ENCODE measurements around the gene SRR.

DNA sequence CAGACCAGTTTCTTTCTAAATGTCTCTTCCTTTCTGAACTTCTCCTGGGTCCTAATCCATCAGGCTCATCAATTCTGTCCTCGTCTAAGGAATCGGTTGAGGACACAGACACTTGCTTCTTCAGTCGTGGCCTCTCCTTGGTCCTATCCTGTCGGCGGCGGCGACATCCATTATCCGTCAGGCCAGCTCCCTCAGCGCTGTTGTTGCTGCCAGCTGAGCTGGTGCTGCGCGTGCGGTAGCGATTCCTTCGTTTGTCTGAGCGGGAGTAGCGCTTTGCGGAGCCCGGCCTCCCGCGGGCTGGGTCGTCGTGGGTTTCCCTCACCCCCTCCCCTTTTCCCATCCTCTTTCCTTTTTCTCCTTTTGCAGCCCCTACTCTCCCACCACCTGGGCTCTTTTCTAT lies 4.0 kb upstream of the SRR start:
- TF ChIP-seq GATA2 (CRISPR knock-in tag; IDR thresholded peaks at IDR 0.05) (no peak), LCOR (CRISPR knock-in tag; IDR thresholded peaks at IDR 0.05) (no peak), JUND (IDR thresholded peaks at IDR 0.05; ENCODE audit: borderline replicate concordance, low read depth, low read length) (no peak), JUND (tag; IDR thresholded peaks at IDR 0.05; ENCODE audit: borderline replicate concordance, low read depth, low read length) (no peak), TAF15 (IDR thresholded peaks at IDR 0.05; ENCODE audit: low read depth, low read length) (no peak), MAFF (IDR thresholded peaks at IDR 0.05; ENCODE audit: low read length) (no peak), HCFC1 (IDR thresholded peaks at IDR 0.05; ENCODE audit: low read depth, low read length) (no peak), EZH2 (IDR thresholded peaks at IDR 0.05; ENCODE audit: borderline replicate concordance, low read depth, low read length) (no peak), ZNF274 (IDR thresholded peaks at IDR 0.05; ENCODE audit: borderline replicate concordance, low read depth, low read length) (no peak), CBX8 (IDR thresholded peaks at IDR 0.05; ENCODE audit: borderline replicate concordance, extremely low read depth, low read depth, low read length, poor library complexity, severe bottlenecking) (no peak)
- TF ChIP-seq, protein P1, sequence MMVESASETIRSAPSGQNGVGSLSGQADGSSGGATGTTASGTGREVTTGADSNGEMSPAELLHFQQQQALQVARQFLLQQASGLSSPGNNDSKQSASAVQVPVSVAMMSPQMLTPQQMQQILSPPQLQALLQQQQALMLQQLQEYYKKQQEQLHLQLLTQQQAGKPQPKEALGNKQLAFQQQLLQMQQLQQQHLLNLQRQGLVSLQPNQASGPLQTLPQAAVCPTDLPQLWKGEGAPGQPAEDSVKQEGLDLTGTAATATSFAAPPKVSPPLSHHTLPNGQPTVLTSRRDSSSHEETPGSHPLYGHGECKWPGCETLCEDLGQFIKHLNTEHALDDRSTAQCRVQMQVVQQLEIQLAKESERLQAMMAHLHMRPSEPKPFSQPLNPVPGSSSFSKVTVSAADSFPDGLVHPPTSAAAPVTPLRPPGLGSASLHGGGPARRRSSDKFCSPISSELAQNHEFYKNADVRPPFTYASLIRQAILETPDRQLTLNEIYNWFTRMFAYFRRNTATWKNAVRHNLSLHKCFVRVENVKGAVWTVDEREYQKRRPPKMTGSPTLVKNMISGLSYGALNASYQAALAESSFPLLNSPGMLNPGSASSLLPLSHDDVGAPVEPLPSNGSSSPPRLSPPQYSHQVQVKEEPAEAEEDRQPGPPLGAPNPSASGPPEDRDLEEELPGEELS (CRISPR knock-in tag; IDR thresholded peaks at IDR 0.05; ENCODE audit: borderline replicate concordance): no peak
